ENCODE data around the gene MLLT10.

DNA sequence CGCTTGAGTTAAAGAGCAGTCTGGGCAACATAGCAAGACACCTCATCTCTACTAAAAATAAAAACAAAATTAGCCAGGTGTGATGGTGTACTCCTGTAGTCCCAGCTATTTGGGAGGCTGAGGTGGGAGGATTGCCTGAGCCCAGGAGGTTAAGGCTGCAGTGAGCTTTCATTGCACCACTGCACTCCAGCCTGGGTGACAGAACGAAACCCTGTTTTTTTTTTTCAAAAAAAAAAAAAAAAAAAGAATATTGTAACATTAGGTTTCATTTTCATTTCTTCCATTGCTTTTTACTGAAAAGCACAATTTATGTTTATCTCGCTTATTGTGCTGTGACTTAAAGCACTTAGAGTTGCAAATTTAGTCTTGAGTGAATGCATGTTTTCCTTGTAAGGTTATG is 80.0 kb downstream of the MLLT10 start:
- TF ChIP-seq GATA3 (IDR thresholded peaks at IDR 0.05; ENCODE audit: low read depth, low read length) (no peak), GATA2 (IDR thresholded peaks at IDR 0.05; ENCODE audit: low read depth, low read length) (no peak)

Measured in SH-SY5Y (cell line).